Measurements from ENCODE around the gene ATIC. TPM values are rescaled to one million over a fixed set of nuclear protein-coding genes. Genes with fewer than 3 reads are reported as not detected.

Gene ATIC
- total RNA-seq, 1 experiment from 2014 or later, result 285 TPM

- Mint-ChIP-seq H3K4me1 (peaks cover 8% of the 10 kb centered on the region; the same call in 1 of the 2 replicates), H3K4me3 (no peak overlapping the region), H3K27me3 (ENCODE audit: low read depth) (no peaks in the 10 kb centered on the region), H3K36me3 (peaks cover 48% of the 10 kb centered on the region), H3K27ac (no peak overlapping the region), H3K9me3 (no peaks in the 10 kb centered on the region)
- POLR2A ChIA-PET, result no interaction called here
- ATAC-seq (no peak), DNase-seq (ENCODE audit: low spot score) (no peak)
- CTCF ChIA-PET, result no interaction called here
- TF ChIP-seq, protein P1, sequence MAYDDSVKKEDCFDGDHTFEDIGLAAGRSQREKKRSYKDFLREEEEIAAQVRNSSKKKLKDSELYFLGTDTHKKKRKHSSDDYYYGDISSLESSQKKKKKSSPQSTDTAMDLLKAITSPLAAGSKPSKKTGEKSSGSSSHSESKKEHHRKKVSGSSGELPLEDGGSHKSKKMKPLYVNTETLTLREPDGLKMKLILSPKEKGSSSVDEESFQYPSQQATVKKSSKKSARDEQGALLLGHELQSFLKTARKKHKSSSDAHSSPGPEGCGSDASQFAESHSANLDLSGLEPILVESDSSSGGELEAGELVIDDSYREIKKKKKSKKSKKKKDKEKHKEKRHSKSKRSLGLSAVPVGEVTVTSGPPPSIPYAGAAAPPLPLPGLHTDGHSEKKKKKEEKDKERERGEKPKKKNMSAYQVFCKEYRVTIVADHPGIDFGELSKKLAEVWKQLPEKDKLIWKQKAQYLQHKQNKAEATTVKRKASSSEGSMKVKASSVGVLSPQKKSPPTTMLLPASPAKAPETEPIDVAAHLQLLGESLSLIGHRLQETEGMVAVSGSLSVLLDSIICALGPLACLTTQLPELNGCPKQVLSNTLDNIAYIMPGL (CRISPR knock-in tag; IDR thresholded peaks at IDR 0.05), result no peak
- TF ChIP-seq ZNF416 (CRISPR knock-in tag; IDR thresholded peaks at IDR 0.05) (no peak), ELF4 (CRISPR knock-in tag; IDR thresholded peaks at IDR 0.05; ENCODE audit: low read depth) (no peak), JAZF1 (CRISPR knock-in tag; IDR thresholded peaks at IDR 0.05) (no peak), ERG (CRISPR knock-in tag; IDR thresholded peaks at IDR 0.05) (no peak), ARID4B (CRISPR knock-in tag; IDR thresholded peaks at IDR 0.05; ENCODE audit: borderline replicate concordance) (no peak), CREB1 (CRISPR knock-in tag; IDR thresholded peaks at IDR 0.05) (no peak), ZNF138 (CRISPR knock-in tag; conservative IDR thresholded peaks at IDR 0.05) (no peak), ZNF219 (CRISPR knock-in tag; IDR thresholded peaks at IDR 0.05; ENCODE audit: borderline replicate concordance) (no peak), ZNF281 (CRISPR knock-in tag; IDR thresholded peaks at IDR 0.05) (no peak), ZSCAN18 (CRISPR knock-in tag; IDR thresholded peaks at IDR 0.05) (no peak), HMGA2 (CRISPR knock-in tag; IDR thresholded peaks at IDR 0.05) (no peak), FOXJ3 (CRISPR knock-in tag; IDR thresholded peaks at IDR 0.05; ENCODE audit: borderline replicate concordance) (no peak), ATF2 (CRISPR knock-in tag; IDR thresholded peaks at IDR 0.05; ENCODE audit: borderline replicate concordance, low read depth) (no peak), ZNF121 (CRISPR knock-in tag; IDR thresholded peaks at IDR 0.05) (no peak), ATF6 (CRISPR knock-in tag; IDR thresholded peaks at IDR 0.05) (no peak)
- TF ChIP-seq, protein P2, sequence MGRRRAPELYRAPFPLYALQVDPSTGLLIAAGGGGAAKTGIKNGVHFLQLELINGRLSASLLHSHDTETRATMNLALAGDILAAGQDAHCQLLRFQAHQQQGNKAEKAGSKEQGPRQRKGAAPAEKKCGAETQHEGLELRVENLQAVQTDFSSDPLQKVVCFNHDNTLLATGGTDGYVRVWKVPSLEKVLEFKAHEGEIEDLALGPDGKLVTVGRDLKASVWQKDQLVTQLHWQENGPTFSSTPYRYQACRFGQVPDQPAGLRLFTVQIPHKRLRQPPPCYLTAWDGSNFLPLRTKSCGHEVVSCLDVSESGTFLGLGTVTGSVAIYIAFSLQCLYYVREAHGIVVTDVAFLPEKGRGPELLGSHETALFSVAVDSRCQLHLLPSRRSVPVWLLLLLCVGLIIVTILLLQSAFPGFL (CRISPR knock-in tag; IDR thresholded peaks at IDR 0.05; ENCODE audit: borderline replicate concordance), result no peak
Observed at GRCh38 chr2:215361211-215361875, 49.5 kb downstream of the ATIC start.
